Natural killer cell (primary cell): ENCODE measurements around the gene PDZRN4. TPM values are rescaled to one million over a fixed set of nuclear protein-coding genes. Genes with fewer than 3 reads are reported as not detected.
"Not testable (repeated sequence)": the region's sequence is repeated elsewhere in the genome, so short reads cannot be mapped to it uniquely, and the experiment has no call there.

Experiments used
- ATAC-seq, 3 donors: fragments of 150-1000 bp in 2 of 3; fragments of 200-7000 bp in 1 of 3; cut with Tn5 transposase; 1 replicate in 1 of 3; 2 replicates in 2 of 3; pipeline ENCODE4 v1.10.0; 2021; ENCODE audit warnings: mild to moderate bottlenecking in 2 of 3, moderate library complexity in 2 of 3
- DNase-seq, 2 donors: peaks; one replicate each; pipeline versions ENCODE4 v3.0.0 to v3.0.0-alpha.2; 2013 to 2021; ENCODE audit warnings: mixed read lengths in 1 of 2
- H3K27ac ChIP-seq: one replicate; pipeline ENCODE4 v1.5.1; 2013; ENCODE audit warnings: mild to moderate bottlenecking, low read length
- H3K27me3 ChIP-seq: one replicate; pipeline ENCODE4 v1.6.1; 2013; ENCODE audit warnings: low read length; ENCODE audit not compliant: control insufficient read depth, insufficient read depth
- H3K36me3 ChIP-seq: one replicate; pipeline ENCODE4 v1.6.1; 2013; ENCODE audit warnings: low read length; ENCODE audit not compliant: control insufficient read depth, insufficient read depth
- H3K4me1 ChIP-seq: one replicate; pipeline ENCODE4 v1.6.1; 2013; ENCODE audit warnings: low read length; ENCODE audit not compliant: control insufficient read depth, insufficient read depth
- H3K4me3 ChIP-seq: one replicate; pipeline ENCODE4 v1.5.1; 2013; ENCODE audit warnings: low read length
- H3K9me3 ChIP-seq: one replicate; pipeline ENCODE4 v1.6.1; 2013; ENCODE audit warnings: low read length; ENCODE audit not compliant: control insufficient read depth, insufficient read depth
- H3K27ac Mint-ChIP-seq, 2 donors: one replicate each; pipeline ENCODE4 v1.8.0; 2022; ENCODE audit warnings: mild to moderate bottlenecking in 2 of 2, mixed read lengths in 2 of 2, moderate library complexity in 1 of 2
- H3K27me3 Mint-ChIP-seq, 2 donors: one replicate each; pipeline ENCODE4 v1.8.0; 2022; ENCODE audit warnings: low read depth in 2 of 2, mixed read lengths in 2 of 2
- H3K36me3 Mint-ChIP-seq: one replicate; pipeline ENCODE4 v1.8.0; 2022; ENCODE audit warnings: mixed read lengths
- H3K4me1 Mint-ChIP-seq, 2 donors: one replicate each; pipeline ENCODE4 v1.8.0; 2022; ENCODE audit warnings: mixed read lengths in 2 of 2
- H3K4me3 Mint-ChIP-seq: one replicate; pipeline ENCODE4 v1.8.0; 2022; ENCODE audit warnings: mild to moderate bottlenecking, moderate library complexity, mixed read lengths
- H3K9me3 Mint-ChIP-seq, 2 donors: one replicate each; pipeline ENCODE4 v1.8.0; 2022; ENCODE audit warnings: mixed read lengths in 2 of 2
- CTCF ChIP-seq: fragments of 200-600 bp; IDR thresholded peaks from one replicate; pipeline ENCODE4 v1.8.0; 2022; ENCODE audit warnings: antibody characterized with exemption
- WGBS: methylation state at CpG from one replicate; pipeline ENCODE4 v1.1.7; 2013; ENCODE audit warnings: missing lambda C conversion rate; ENCODE audit not compliant: insufficient coverage; 5-methylcytosine and 5-hydroxymethylcytosine counted together
- intact Hi-C: fragments of 100-400 bp; cut with micrococcal nuclease; formaldehyde crosslinking; loops from one replicate; pipeline ENCODE4 v1.14.2; 2022
- total RNA-seq, 4 donors: library from RNA; stranded (reverse); fragments of 120-200 nt in 1 of 4; gene quantifications; one replicate each; pipeline versions ENCODE4 v1.2.3 to v1.2.4, GENCODE V29; 2013 to 2022

The PDZRN4 gene
- total RNA-seq, 3 donors from 2014 or later (not counting 1 experiment from before 2014, with no cell fraction given): not detected

DNA sequence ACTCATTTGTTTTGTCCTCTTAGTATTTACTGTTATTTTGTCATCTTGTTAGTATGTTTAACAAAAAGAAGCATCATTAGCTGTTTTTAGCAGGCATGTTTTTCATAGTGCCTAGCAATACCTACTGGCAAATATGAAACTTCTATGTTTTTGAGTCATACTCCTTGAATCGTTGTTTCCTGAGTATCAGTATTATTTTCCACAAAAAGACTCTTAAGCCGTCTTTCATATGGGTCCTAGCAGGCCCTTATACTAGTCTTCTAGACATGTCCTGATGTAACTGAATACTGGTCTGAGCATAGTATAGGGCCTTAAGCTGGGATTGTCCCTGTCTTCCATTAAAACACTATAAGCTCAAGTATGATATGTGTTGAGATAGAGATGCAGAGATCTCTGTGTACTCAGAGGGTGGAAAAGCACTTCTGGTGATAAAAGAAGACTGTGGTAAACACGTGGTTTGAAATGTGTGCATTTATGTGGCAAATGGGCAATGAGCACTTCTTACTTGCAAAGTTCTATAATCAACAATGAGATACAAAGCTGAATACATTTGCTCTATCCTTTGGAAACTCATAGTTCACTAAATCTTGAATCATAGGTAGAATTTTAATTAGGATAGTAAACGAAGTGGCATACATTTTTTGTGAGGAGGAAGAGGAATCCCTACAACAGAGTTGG is 348.8 kb downstream of the PDZRN4 start:
- Mint-ChIP-seq H3K27ac (no peak overlapping the region), H3K9me3 (peaks cover 0 to 2% of the 10 kb centered on the region in 2 donors), H3K4me3 (no peak overlapping the region), H3K4me1 (peaks cover 0 to 7% of the 10 kb centered on the region in 2 donors), H3K27me3 (no peaks in the 10 kb centered on the region), H3K36me3 (no peaks in the 10 kb centered on the region)
- WGBS: 78% methylated on average over 4 of the region's 4 CpGs
- Histone ChIP-seq H3K4me3 (no peak overlapping the region), H3K27ac (no peak overlapping the region), H3K9me3 (no peaks in the 10 kb centered on the region), H3K4me1 (no peaks in the 10 kb centered on the region), H3K36me3 (no peaks in the 10 kb centered on the region), H3K27me3 (no peaks in the 10 kb centered on the region)
- DNase-seq: no peak
- intact Hi-C loops: no loop called here
- TF ChIP-seq CTCF: no peak
- ATAC-seq: no peak

GRCh38 chr12:41537522-41537921 is 349.4 kb downstream of the PDZRN4 start:
- DNase-seq (no peak), ATAC-seq (no peak)
- Mint-ChIP-seq H3K36me3 (no peaks in the 10 kb centered on the region), H3K27me3 (no peaks in the 10 kb centered on the region), H3K27ac (no peak overlapping the region), H3K4me3 (no peak overlapping the region), H3K4me1 (peaks cover 0 to 7% of the 10 kb centered on the region in 2 donors), H3K9me3 (peaks cover 0 to 2% of the 10 kb centered on the region in 2 donors)
- no peak overlapping the region for H3K4me3 ChIP-seq
- TF ChIP-seq CTCF: no peak
- no peak overlapping the region for H3K27ac ChIP-seq
- no peaks in the 10 kb centered on the region for H3K4me1 ChIP-seq
- H3K36me3 ChIP-seq: no peaks in the 10 kb centered on the region
- no peaks in the 10 kb centered on the region for H3K27me3 ChIP-seq
- 100% methylated on average over 1 of the region's 1 CpG for WGBS
- intact Hi-C loops: no loop called here
- no peaks in the 10 kb centered on the region for H3K9me3 ChIP-seq

DNA sequence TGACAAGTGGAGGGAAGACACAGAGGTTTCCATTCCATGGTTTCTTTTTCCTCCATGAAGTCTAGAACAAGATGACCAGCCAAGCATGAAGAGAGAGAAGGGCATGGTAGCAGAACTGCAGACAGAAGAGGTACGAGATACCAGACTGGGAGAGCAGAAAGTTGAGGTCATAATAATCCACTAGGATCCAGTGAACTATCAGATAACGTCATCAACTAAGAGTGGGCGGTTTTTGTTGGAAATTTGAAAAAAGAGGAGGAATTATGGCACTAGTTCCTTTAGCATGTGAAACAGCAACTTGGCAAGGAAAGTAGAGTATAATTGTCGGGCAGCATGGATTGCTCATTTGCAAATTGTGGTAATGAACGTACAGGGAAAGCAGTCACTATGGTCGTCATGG is 357.6 kb downstream of the PDZRN4 start:
- no peaks in the 10 kb centered on the region for H3K27me3 ChIP-seq
- Mint-ChIP-seq H3K27me3 (no peaks in the 10 kb centered on the region), H3K4me3 (no peak overlapping the region), H3K27ac (no peak overlapping the region), H3K9me3 (peaks cover 4 to 5% of the 10 kb centered on the region in 2 donors), H3K4me1 (no peaks in the 10 kb centered on the region), H3K36me3 (no peaks in the 10 kb centered on the region)
- intact Hi-C loops: no loop called here
- TF ChIP-seq CTCF: no peak
- 81% methylated on average over 6 of the region's 6 CpGs for WGBS
- no peak overlapping the region for H3K4me3 ChIP-seq
- H3K27ac ChIP-seq: no peak overlapping the region
- H3K9me3 ChIP-seq: no peaks in the 10 kb centered on the region
- H3K4me1 ChIP-seq: no peaks in the 10 kb centered on the region
- ATAC-seq (no peak), DNase-seq (no peak)
- H3K36me3 ChIP-seq: no peaks in the 10 kb centered on the region

- H3K4me1 Mint-ChIP-seq, H3K27ac ChIP-seq, H3K27me3 Mint-ChIP-seq, ATAC-seq, H3K27ac Mint-ChIP-seq, H3K4me3 ChIP-seq, H3K27me3 ChIP-seq, H3K9me3 ChIP-seq, H3K4me3 Mint-ChIP-seq, H3K36me3 Mint-ChIP-seq, intact Hi-C loops, H3K9me3 Mint-ChIP-seq, DNase-seq, H3K4me1 ChIP-seq, H3K36me3 ChIP-seq: not testable (repeated sequence)
- WGBS: 90% methylated on average over 1 of the region's 1 CpG
Observed at GRCh38 chr12:41547071-41547470, 359.0 kb downstream of the PDZRN4 start.
